ENCODE measurements around the gene TRAF2. TPM values are rescaled to one million over a fixed set of nuclear protein-coding genes. Genes with fewer than 3 reads are reported as not detected.
"Not testable (repeated sequence)": the region's sequence is repeated elsewhere in the genome, so short reads cannot be mapped to it uniquely, and the experiment has no call there.

TRAF2 gene
- total RNA-seq, 1 donor from 2014 or later = 8.8 TPM

DNA sequence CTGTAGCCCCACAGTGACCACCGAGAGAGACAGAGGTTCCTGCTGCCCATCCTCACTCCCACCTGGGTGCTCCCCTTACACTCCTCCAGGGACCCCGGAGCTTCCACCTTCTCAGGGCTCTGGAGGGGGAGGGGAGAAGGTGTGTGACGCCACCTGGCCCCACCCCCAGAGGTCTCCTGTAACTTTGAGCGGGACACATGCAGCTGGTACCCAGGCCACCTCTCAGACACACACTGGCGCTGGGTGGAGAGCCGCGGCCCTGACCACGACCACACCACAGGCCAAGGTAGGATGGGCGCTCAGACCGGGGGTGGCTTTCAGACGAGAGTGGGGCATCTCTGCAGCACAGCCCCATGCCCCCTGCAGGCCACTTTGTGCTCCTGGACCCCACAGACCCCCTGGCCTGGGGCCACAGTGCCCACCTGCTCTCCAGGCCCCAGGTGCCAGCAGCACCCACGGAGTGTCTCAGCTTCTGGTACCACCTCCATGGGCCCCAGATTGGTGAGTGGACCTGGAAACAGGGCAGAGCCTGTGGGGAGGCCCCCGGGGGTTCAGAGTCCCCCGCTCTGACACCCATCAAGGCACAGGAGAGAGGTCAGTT is 29.7 kb upstream of the TRAF2 start:
- no peak for DNase-seq (ENCODE audit: low spot score)

DNA sequence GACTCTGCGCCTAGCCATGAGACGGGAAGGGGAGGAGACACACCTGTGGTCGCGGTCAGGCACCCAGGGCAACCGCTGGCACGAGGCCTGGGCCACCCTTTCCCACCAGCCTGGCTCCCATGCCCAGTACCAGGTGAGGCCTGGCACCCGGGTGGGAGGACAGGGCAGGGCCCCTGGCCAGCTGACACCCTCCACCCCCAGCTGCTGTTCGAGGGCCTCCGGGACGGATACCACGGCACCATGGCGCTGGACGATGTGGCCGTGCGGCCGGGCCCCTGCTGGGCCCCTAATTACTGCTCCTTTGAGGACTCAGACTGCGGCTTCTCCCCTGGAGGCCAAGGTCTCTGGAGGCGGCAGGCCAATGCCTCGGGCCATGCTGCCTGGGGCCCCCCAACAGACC is 29.1 kb upstream of the TRAF2 start:
- DNase-seq (ENCODE audit: low spot score) = no peak

DNA sequence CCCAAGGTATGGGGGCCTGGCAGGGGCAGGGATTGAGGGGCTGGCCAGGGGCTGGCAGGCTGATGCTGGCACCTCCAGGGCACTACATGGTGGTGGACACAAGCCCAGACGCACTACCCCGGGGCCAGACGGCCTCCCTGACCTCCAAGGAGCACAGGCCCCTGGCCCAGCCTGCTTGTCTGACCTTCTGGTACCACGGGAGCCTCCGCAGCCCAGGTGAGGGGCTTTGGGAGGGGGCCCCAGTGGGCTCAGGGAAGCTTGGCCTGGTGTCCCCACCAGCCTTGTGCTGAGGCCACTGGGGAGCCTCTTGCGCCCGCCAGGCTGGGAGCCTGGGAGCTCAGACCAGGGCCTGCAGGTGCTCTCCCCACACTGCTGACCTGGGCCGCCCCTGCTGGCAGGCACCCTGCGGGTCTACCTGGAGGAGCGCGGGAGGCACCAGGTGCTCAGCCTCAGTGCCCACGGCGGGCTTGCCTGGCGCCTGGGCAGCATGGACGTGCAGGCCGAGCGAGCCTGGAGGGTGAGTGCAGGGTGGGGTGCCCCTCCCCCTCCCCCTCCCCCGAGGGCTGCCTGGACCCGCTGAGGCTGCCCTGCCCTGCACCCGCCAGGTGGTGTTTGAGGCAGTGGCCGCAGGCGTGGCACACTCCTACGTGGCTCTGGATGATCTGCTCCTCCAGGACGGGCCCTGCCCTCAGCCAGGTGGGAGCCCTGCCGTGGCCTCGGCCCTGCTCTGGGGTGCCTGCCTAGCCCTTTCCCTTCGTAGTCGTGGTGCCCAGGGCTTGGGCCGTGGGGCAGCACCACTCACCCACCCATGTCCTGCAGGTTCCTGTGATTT is 28.5 kb upstream of the TRAF2 start:
- no peak for DNase-seq (ENCODE audit: low spot score)

DNA sequence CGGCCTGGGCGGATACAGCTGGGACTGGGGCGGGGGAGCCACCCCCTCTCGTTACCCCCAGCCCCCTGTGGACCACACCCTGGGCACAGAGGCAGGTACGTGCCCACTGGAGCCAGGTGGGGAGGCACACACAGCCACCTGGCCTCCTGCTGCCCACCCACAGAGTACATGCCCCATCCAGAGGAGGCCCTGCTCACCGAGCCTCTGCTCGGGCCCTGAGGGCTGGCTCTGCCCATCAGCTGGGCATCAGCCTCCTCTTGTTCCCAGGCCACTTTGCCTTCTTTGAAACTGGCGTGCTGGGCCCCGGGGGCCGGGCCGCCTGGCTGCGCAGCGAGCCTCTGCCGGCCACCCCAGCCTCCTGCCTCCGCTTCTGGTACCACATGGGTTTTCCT is 27.9 kb upstream of the TRAF2 start:
- no peak for DNase-seq (ENCODE audit: low spot score)

DNA sequence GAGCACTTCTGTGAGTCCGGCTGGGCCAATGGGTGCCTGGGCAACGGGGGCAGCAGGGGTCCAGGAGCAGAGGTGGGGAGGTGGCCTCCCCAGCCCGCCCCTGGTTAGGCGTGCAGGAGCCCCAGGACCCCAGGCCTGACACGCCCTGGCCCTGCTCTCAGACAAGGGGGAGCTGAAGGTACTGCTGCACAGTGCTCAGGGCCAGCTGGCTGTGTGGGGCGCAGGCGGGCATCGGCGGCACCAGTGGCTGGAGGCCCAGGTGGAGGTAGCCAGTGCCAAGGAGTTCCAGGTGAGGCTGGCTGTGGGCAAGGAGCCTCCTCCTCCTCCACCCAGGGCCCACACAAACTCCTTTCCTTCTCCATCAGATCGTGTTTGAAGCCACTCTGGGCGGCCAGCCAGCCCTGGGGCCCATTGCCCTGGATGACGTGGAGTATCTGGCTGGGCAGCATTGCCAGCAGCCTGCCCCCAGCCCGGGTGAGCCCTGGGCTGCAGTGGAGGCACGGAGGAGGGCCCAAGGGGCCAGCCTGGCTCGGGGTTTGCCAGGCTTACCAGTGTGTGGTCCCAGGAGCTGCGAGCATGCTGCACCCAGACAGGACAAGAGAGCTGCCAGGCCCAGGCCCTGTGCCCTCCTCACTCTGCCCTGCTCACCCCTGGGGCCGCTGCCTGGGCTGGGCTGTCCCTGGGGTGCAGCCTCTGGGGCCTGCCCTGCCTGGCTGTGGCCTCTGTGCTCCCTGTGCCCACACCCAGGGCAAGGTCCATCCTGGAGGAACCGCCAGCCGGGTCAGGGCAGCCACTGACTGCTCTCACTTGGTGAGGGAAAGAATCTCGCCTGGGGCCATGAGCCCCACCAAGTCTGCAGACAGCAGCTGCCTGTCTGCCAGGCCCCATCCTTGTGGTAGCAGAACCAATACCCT is 27.2 kb upstream of the TRAF2 start:
- no peak for DNase-seq (ENCODE audit: low spot score)

DNA sequence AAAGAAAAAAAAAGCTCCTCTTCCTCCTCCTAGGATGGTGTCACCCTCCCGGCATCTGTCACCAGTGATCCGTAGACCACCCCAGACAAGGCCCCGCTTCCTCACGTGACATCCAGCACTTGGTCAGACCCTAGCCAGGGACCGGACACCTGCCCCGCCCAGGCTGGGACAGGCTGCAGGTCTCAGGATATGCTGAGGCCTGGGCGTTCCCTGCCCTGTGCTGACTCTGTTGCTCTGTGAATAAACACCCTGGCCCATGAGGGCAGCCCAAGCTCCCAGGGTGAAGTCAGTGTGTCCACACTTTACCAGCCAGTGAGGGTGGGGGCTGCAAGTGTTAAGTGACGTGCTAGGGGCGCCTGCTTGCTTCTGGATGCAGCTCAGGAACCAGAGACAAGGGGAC is 25.8 kb upstream of the TRAF2 start:
- no peak for DNase-seq (ENCODE audit: low spot score)

DNA sequence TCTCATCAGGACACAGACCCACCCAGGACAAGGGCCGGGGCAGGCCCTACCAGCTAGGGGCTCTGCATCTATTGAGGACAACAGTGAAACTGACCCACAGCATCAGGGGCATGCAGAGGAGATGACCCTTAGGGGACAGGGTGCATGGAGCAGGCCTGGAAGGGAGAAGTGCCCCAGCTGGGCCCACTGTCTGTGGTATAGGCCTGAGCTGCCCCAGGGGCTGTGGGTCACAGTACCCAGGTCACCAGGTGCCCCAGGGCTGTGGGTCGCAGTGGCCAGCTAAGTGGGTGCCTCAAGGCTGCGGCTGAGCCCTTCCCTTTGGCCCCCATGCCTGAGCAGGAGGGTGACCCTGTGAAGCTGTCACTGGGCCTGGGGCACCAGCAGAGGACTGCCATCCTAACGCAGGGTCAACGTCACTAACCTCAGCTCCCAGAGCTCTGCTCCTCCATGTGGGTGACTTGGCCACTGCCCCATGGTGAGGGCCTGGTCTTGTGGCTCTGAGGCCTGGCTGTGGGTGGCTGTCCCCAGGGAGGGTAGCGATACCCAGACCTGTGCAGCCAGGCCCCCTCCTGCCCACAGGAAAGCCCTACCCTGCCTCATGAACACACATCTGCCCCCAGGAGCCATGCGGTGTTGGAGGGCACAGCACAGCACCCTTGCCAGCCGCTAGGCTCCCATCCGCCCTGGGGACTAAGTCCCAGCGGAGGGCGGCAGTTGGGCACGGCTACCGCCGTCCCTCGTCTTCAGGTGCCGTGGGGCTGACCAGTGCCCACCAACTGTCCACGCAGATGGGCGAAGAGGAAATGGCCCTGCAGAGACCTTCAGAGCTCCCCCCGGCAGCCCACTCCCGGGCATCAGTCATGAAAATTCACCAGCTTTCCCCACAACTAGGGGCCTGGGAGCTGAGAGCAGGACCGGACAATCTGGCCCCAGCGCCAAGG is 25.1 kb upstream of the TRAF2 start:
- no peak for DNase-seq (ENCODE audit: low spot score)

DNA sequence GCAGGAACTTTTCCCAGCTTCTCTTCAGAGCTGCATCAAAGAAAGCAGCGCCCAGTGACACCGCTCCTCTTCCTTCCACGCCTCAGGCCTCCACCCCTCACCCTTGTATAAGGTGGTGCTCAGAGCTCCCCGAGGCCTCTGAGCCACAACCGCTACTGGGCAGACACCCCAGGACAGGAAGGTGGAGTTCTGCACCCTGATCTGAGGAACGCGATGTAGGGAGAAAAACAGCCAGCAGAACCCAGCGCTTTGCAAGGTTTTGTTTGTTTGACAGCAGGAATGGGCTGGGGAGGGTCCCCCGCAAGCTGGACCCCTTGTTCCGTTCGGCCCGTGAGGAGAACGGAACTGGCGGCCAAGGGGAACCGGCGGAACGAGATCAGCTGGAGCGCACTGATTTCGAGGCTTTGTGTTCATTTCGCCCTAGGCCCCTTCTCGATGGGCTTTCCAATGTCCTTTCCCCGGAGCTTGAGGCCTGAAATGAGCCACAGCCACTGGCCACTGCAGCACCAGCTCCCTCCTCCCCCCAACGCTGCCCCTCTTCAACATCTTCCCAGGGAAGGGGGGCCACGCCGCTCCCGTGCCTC is 24.4 kb upstream of the TRAF2 start:
- no peak for DNase-seq (ENCODE audit: low spot score)

DNA sequence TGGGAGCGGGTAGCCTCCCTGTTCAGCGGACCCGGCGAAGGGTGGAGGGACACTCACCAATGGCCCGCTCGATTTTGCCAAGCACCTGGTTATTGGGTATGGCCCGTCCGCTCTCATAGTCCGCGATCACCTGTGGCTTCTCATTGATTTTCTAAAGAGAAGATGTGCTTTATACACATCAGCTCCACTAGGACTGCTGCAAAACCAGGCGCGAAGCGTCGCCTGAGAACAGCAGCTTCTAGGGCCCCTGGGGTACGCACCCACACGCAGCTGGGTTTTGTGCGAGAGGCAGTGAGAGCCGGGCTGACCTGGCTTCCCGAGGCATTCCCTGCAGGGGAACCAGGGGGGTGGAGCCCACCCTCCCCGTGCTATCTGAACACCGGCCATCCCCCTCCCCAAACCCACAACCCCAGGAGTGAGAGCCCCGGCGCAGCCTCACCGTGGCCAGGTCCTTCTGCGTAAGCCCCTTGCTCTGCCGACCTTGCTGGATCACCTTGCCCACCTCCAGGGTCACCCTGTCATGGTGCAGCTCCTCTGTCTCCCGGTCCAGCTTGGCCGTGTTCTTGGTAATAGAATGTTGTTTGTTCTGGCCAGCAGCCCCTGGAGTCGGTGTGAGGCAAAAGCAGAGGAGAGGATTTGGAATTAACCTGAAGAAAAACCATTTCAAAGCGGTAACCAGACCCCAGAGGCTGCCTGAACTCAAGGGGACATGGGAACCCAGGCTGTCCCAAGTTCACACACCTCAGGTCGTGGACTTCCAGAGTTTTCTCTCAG is 23.3 kb upstream of the TRAF2 start:
- DNase-seq (ENCODE audit: low spot score) = no peak

DNA sequence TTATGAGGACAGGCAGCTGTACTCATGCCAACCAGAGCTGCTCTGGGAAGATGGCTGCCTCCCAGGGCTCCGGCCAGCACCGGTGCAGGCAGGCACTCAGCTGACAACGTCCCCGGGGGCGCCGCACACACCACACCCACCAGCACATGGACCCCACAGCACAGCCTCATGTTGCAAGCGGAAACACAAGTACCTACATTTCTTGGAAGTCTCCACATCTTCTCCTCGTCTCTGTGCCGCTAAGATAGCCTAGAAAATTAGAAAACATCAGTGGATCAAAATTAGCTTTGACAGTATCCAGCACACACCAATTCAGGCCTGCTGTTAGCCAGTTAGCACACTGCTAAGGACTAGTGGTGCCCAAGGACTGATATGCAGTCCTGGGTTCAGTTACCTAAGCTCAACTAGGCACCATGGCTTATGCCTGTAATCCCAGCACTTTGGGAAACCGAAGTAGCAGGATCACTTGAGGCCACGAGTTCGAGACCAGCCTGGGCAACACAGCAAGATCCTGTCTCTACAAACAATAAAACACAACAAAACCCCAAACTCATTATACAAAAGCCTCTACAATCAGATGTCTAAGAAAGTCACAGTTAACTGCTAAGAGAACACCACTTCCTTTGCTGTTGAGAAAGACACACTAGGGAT is 22.6 kb upstream of the TRAF2 start:
- DNase-seq (ENCODE audit: low spot score) = no peak

DNA sequence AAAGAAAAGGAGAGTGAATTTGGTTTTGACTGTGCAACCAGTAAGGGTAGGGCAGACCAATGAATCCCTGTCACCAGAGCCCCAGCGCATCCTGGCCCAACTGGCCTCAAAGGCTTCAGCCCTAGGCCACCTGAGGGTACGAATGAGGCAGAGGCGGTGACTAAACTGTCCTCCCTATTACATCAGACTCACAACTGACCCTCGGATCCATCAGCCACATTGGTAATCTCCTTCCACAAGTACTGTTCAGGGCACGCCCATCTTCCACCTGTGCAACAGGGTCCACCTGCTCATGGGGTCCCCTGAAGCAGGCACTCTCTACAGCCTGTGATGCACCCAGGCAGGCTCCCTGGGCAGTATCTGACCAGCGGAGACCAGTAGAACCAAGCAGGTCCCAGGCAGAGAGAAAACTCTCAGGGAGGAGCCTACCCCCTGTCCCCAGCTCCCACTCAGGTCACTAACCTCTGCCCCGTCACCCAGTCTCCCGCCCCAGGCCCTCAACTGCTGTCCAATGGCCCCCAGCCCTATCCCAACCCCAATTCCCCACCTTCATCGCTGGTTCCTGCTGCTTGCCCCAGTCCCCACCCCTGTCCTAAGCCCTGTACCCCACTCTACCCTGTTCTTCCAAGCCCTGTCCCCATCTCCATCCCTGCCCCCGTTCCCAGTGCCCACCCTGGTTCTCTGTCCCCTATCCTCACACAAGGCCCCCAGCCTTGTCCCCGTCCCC is 21.1 kb upstream of the TRAF2 start:
- DNase-seq (ENCODE audit: low spot score) = no peak

DNA sequence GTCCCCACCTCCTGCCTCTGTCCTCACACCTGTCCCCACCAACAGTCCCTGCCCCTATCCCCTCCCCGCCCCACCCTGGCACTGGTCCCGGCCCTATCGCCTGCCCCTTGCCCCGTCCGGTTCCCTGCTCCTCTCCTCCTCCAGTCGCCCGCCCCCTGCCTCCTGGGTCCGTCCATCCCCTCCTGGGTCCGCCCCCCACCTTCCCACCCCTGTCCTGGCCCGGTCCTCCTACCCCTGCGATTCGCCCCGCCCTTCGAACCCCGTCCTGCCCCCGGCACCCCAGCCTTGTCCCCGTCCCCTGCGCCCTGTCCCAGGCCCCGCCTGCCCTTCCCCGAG is 20.6 kb upstream of the TRAF2 start:
- no peak for DNase-seq (ENCODE audit: low spot score)

DNA sequence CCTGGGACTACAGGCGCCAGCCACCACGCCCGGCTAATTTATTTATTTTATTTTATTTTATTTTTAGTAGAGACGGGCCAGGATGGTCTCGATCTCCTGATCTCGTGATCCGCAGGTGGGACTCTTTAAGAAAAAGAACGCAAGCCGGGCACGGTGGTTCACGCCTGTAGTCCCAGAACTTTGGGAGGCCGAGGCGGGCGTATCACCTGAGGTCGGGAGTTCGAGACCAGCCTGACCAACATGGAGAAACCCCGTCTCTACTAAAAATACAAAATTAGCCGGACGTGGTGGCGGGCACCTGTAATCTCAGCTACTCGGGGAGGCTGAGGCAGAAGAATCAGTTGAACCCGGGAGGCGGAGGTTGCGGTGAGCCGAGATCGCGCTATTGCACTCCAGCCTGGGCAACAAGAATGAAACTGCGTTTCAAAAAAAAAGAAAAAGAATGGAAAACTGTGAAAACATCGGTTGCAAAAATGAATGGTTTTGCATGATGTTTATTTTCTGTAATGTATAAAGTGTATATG is 19.4 kb upstream of the TRAF2 start:
- DNase-seq (ENCODE audit: low spot score) = not testable (repeated sequence)

DNA sequence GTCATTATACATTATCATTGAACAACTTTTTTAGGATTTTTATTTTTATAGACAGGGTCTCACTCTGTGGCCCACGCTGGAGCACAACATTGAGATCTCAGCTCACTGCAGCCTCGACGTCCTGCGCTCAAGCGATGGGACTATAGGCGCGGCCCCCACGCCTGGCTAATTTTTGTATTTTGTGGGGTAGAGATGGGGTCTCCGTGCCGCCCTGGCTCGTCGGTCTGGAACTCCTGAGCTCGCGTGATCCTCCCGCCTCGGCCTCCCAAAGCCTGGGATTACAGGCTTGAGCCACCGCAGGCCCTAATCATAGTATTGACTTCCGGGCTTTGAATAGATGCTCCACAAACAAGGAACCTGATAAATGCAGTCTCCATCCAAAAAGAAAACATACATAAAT is 18.8 kb upstream of the TRAF2 start:
- DNase-seq (ENCODE audit: low spot score) = no peak

DNA sequence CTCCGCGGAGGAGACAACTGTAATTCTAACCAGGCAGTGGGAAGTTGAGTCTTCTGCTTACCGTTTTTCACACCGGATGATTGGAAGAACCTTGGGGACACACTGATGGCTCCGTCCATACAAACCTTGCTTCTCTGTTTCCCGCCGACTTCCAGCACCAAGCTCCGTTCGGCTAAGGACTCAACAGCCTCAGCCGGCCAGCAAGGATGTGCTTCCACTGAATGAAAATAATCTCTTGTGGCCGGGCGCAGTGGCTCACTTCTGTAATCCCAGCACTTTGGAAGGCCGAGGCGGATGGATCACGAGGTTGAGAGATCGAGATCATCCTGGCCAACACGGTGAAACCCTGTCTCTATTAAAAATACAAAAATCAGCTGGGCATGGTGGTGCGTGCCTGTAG is 18.4 kb upstream of the TRAF2 start:
- no peak for DNase-seq (ENCODE audit: low spot score)

DNA sequence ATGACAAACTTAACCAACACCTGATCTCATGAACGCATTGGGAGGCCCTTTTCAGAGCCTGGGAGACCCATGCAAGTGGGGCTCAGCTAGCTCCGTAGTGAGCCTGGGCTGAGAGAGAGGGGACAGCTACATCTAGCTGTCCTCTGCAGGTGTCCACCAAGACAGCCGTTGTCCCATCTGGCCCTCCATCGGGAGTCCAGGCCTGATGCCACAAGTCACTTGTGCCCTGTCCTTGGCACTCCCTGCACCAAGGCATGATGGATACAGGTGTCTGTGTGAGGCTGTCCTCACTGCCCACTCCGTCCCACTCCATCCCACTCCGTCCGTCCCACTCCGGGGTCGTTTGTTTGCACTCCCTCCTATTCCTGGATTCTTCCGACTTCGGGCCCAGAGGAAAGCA is 17.7 kb upstream of the TRAF2 start:
- no peak for DNase-seq (ENCODE audit: low spot score)

DNA sequence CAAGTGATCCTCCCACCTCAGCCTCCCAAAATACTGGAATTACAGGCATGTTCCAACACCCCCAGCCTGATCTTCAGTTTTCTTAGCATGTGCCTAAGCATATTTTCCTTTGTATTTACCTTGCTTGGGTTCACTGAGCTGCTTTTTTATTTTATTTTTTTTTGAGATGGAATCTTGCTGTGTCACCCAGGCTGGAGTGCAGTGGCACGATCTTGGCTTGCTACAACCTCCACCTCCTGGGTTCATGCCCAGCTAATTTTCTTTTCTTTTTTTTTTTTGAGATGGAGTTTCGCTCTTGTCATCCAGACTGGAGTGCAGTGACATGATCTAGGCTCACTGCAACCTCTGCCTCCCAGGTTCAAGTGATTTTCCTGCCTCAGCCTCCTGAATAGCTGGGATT is 16.7 kb upstream of the TRAF2 start:
- not testable (repeated sequence) for DNase-seq (ENCODE audit: low spot score)

DNA sequence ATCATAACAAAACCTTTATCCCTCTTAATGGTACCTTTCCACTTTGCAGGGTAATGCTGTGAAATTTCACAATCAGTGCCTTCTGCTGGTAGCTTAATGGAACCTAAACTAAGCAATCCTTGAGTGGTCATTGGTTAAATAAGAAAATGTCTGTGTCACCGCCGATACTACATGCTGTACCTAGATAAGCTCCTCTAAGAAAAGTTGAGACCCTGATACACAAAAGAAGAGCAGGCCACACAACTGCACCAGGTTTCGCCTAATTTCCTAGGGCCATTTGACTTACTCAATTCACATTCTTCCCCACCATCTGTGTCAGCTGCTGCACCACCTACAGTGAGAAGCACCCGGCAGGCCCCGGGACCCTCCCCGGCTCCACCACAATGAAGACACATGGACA is 11.2 kb upstream of the TRAF2 start:
- DNase-seq (ENCODE audit: low spot score) = no peak

All from mesenteric fat pad (tissue), 1 donor.